Measurements from ENCODE around the gene TRABD2B. TPM values are rescaled to one million over a fixed set of nuclear protein-coding genes. Genes with fewer than 3 reads are reported as not detected.

TRABD2B gene
- total RNA-seq, 1 donor from 2014 or later = not detected

GRCh38 chr1:47901001-47901575, 96.1 kb downstream of the TRABD2B start:
- no peak for TF ChIP-seq CTCF (IDR thresholded peaks at IDR 0.05)
- Mint-ChIP-seq H3K4me1 (ENCODE audit: unreplicated experiment) (peaks cover 7% of the 10 kb centered on the region), H3K9me3 (ENCODE audit: unreplicated experiment) (no peaks in the 10 kb centered on the region), H3K4me3 (ENCODE audit: unreplicated experiment) (no peak overlapping the region), H3K27me3 (ENCODE audit: unreplicated experiment) (peaks cover 22% of the 10 kb centered on the region), H3K27ac (ENCODE audit: unreplicated experiment) (no peak overlapping the region), H3K36me3 (ENCODE audit: unreplicated experiment) (no peaks in the 10 kb centered on the region)
- DNase-seq (ENCODE audit: extremely low spot score, unreplicated experiment) = no peak

GRCh38 chr1:47898133-47898845, 98.9 kb downstream of the TRABD2B start:
- TF ChIP-seq CTCF (IDR thresholded peaks at IDR 0.05) = no peak
- Mint-ChIP-seq H3K4me3 (ENCODE audit: unreplicated experiment) (no peak overlapping the region), H3K36me3 (ENCODE audit: unreplicated experiment) (no peaks in the 10 kb centered on the region), H3K4me1 (ENCODE audit: unreplicated experiment) (no peaks in the 10 kb centered on the region), H3K9me3 (ENCODE audit: unreplicated experiment) (no peaks in the 10 kb centered on the region), H3K27me3 (ENCODE audit: unreplicated experiment) (peaks cover 10% of the 10 kb centered on the region), H3K27ac (ENCODE audit: unreplicated experiment) (no peak overlapping the region)
- DNase-seq (ENCODE audit: extremely low spot score, unreplicated experiment) = no peak

GRCh38 chr1:47895279-47896125, 101.7 kb downstream of the TRABD2B start:
- Mint-ChIP-seq H3K4me3 (ENCODE audit: unreplicated experiment) (no peak overlapping the region), H3K4me1 (ENCODE audit: unreplicated experiment) (no peaks in the 10 kb centered on the region), H3K9me3 (ENCODE audit: unreplicated experiment) (no peaks in the 10 kb centered on the region), H3K27ac (ENCODE audit: unreplicated experiment) (no peak overlapping the region), H3K27me3 (ENCODE audit: unreplicated experiment) (peaks cover 2% of the 10 kb centered on the region), H3K36me3 (ENCODE audit: unreplicated experiment) (no peaks in the 10 kb centered on the region)
- TF ChIP-seq CTCF (IDR thresholded peaks at IDR 0.05) = no peak
- no peak for DNase-seq (ENCODE audit: extremely low spot score, unreplicated experiment)

- Mint-ChIP-seq H3K4me1 (ENCODE audit: unreplicated experiment) (no peaks in the 10 kb centered on the region), H3K9me3 (ENCODE audit: unreplicated experiment) (no peaks in the 10 kb centered on the region), H3K4me3 (ENCODE audit: unreplicated experiment) (no peak overlapping the region), H3K36me3 (ENCODE audit: unreplicated experiment) (no peaks in the 10 kb centered on the region), H3K27me3 (ENCODE audit: unreplicated experiment) (peaks cover 2% of the 10 kb centered on the region), H3K27ac (ENCODE audit: unreplicated experiment) (no peak overlapping the region)
- DNase-seq (ENCODE audit: extremely low spot score, unreplicated experiment) = no peak
- no peak for TF ChIP-seq CTCF (IDR thresholded peaks at IDR 0.05)
These were observed 102.5 kb downstream of the TRABD2B start for GRCh38 chr1:47894410-47895278.

All from osteocyte (in vitro differentiated cells).